HTERT RPE-1 (cell line): ENCODE measurements around the gene ATP5PB.

Experiments used
- in situ Hi-C: fragments of 300-500 bp; cut with MboI; formaldehyde crosslinking; loops from 4 replicates; pipeline ENCODE4 v1.14.3; 2020; ENCODE audit warnings: low sequenced_read_pairs

The ATP5PB gene, protein sequence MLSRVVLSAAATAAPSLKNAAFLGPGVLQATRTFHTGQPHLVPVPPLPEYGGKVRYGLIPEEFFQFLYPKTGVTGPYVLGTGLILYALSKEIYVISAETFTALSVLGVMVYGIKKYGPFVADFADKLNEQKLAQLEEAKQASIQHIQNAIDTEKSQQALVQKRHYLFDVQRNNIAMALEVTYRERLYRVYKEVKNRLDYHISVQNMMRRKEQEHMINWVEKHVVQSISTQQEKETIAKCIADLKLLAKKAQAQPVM

DNA sequence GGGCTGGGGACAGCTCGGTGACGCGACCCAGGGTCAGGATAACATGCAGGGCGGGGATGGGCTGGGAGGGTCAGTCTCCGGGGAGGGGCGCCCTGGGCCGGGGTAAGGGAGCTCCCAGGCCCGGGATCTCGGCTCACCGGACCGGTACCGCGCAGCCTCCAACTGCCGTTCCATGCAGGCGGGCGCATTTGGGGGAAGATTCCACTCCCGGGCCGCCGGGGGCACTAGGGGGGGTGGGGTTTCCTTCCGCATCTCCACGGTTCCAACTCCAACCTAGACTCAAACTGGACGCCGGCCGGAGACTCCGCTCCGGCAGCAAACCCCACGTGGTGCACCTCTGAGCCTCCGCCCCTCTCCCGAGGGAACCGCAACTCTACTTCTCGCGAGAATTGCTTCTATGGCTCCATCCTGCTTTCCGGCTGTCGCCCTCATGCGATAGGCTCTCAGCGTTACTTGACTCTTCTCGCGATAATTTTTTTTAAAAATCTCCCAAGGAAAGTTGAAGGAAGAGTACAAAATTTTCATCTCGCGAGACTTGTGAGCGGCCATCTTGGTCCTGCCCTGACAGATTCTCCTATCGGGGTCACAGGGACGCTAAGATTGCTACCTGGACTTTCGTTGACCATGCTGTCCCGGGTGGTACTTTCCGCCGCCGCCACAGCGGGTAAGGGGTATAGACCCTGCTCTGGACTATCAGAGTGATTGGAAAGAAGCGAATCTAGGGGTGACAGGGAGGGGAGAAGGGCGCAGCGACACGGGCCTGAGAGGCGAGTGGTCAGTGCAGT lies at the start of gene ATP5PB, which contains the start of gene WDR77:
Gene ATP5PB (plus strand): TSS at position 547 of the 785 bp plus-strand sequence. CDS start 78 bp downstream, at position 625.
Gene WDR77 (minus strand): TSS at position 339 of the 785 bp plus-strand sequence. CDS start 87 bp downstream, at position 252.
- in situ Hi-C loops = no loop called here

DNA sequence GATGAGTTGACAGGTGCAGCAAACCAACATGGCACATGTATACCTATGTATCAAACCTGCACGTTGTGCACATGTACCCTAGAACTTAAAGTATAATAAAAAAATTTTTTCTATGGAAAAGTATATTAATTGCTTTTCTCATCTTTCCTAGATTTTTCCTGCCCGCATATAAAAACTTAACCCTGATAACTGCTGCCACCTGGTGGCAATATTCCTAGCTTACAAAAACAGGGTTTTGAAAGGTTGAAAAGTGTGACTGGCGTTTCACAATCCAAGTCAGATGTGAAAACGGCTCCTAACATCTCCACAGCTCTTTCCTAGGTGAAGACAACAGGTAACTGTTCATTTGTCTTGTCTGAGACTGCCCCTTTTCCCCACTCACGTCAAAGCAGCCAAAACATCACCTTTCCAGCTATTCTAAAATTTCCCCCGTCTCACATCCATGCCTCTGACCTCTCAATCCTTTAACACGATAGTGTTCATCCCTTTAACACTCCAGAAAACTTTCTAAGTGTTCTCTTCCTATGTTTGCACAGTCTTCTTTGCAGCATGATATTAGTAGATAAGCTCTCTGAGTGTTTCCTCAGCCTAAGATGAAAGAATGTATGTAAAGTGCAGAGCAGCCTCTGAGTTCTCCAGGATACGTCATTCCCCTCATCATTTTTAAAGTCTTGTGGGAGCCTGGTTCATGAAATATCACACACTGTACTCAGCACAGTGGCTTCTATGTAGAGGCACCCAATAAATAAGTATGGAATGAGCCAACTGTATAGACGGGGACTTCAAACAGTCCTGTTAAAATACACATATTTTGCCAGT lies 49.3 kb upstream of the ATP5PB start:
- in situ Hi-C loops = no loop called here

DNA sequence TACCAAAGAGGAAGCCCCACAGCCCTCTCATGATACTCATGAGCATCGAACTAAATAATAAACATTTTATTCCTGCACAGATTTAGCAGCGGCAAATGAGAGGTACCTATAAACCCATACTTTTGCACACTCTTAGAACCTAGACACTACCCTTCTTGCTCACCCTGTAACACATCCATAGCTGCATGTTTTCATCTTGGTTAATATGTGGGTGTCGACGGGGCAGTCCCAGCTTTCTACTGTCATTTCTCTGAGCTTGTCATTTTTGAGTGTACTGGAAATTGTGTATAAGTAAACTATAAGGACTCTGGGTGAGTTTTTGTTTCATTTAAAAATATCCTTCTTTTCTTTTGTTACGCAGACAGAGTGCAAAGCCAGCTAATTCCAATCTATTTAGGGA lies 47.2 kb upstream of the ATP5PB start:
- in situ Hi-C loops = no loop called here

DNA sequence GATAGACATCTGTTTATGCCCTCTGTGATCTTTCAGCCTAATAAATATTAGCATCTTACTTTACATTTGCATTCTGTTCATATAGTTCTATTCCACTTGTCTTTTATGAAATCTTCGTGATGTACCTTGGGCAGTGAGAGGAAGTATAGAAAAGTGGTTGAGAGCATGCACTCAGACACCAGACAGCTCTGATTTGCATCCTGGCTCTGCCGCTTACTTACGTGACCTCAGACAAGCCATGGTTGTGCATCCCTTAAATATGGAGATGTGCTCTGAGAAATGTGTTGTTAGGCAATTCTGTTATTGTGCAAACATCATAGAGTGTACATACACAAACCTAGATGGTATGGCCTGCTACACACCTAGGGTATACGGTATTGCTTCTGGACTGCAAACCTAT lies 44.7 kb upstream of the ATP5PB start:
- in situ Hi-C loops = no loop called here

DNA sequence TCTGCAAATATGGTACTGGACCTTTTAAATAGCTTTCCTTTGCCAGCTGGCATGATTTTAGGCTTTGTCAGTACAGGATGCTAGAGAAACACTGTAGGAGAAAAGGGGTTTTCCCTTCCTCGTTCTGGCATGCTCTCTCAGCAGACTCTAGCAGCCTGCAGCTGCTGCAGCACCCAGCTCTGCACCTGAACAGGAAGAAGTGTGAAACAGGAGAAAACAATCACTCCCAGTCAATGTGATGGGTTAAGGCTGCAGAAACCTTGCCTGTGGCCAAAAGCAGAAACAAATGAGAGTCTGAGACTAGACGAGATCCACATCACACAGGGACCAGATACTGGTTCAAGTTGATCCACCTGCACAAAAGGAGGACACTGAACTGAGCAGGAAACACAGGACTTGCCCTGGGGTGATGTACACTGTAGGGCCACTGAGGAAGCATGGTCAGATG lies 42.9 kb upstream of the ATP5PB start:
- in situ Hi-C loops = no loop called here

DNA sequence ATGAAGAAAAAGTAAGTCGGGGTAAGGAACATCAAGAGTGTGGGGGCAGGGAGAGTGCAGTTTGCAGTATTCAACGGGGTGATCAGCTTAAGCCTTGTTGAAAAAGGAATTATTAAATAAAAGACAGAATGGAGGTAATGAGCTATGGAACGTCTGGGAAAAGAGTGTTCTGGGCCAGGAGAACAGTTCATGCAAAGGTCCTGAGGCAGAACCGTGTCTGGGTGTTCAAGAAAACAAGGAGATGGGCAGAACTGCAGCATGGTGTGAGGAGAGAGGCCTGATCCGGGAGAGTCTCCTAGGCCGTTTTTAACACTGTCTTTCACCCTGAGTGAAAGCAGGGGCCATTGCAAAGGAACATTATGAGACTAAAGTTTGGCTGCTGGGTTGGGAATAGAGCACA lies 42.0 kb upstream of the ATP5PB start:
- in situ Hi-C loops = no loop called here

DNA sequence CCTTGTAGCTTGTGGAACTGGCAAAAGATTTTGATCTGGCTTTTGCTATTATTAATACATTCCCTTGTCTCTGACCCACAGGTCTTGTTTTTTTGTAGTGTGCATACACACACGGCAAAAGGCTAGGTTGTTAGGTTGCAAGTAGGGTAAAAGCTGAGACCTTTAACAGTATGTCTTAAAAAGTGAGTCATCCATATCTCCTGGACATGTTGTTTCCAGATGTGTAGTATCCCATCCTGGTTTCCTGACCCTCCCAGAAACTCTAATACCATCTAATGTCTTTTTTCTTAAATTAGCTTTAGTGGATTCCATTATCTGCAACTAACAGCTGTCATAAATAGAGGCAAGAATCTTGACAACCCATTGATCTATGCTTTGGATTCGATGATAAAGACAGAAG lies 36.4 kb upstream of the ATP5PB start:
- in situ Hi-C loops = no loop called here

DNA sequence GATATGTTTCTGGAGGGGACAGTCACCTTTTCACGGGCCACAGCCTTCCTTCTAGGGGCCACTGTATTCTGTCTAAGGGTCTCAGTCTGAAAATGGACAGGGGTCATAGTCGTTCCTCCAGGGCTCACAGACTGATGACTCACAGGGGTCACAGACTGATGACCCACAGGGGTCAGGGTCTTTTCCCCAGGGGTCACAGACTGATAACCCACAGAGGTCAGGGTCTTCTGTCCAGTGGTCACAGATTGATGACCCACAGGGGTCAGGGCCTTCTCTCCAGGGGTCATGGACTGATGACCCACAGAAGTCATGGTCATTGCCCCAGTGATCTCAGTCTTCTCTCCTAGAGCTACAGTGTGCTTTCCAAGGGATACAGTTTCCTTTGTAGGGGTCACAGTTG lies 34.5 kb upstream of the ATP5PB start:
- in situ Hi-C loops = no loop called here

DNA sequence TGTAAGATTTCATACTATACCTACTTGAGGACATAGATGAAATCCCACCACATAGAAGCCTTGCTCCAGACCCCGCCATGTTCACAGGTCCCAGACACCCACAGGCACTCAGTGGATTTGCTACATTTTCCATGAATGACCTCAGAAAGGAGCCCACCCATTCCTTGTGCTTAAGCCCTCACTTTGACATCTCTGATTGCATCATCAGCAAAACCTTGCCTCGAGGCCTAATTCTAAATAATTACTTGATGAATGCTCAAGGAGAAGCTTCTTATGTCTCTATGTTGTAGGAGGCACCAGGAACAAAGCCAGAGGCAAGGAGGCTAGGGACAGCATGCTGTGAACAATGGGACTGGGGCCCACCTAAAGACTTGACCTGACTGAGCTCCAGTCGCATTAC lies 33.8 kb upstream of the ATP5PB start:
- in situ Hi-C loops = no loop called here

DNA sequence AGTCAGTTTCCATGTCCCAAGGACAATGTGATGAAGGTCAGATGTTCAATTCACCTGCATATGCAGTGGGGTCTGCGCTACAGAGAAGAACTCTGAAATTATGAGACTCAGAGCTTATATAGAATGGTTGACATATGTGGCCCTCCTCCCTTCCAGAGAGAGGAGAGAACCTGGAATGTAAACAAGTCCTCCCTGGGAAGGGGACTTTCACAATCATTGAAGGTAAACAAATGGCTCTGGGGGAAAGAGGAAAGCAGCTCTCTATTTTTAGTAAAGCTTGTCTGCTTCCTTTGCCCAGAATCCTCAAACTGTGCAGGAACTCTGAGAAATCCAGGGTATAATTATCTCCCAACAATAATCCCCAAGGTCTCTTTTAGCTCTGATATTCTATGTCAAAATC lies 31.5 kb upstream of the ATP5PB start:
- in situ Hi-C loops = no loop called here

DNA sequence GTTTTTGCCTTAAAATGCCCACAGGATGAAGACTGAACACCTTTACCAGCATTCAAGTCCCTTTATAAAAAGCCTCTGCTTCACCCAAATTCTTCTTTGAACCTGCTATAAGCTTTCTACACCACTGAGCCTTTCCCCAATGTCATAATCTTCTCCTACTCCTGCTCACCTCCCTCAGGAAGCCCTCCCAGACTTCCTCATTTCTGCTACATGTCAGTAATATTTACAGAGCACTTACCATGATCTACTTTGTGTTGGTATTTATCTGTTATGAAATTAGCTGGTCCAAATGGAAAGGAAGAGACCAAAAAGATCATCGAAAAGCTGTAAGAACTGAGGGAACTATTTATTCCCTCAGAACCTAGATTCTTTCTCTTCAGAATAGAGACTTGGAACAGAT lies 30.2 kb upstream of the ATP5PB start:
- in situ Hi-C loops = no loop called here

DNA sequence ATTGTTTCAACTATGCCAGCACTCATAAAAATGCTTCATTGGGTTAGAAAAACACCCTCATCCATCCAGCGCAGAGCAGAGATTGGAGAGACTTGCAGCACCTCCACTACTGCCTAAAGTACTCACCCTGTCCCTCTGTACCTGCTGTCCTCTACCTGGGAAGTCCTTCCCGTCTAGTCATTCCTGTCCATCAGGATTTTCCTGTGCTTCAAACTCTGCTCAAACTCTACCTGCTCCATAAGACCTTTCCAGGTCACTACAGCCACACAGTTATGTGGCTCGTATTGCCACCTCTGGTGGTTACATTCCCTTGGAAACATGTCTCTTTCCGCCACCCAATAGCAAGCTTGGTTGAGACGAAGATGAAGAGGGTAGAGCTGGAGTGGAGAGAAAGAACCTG lies 28.9 kb upstream of the ATP5PB start:
- in situ Hi-C loops = no loop called here

DNA sequence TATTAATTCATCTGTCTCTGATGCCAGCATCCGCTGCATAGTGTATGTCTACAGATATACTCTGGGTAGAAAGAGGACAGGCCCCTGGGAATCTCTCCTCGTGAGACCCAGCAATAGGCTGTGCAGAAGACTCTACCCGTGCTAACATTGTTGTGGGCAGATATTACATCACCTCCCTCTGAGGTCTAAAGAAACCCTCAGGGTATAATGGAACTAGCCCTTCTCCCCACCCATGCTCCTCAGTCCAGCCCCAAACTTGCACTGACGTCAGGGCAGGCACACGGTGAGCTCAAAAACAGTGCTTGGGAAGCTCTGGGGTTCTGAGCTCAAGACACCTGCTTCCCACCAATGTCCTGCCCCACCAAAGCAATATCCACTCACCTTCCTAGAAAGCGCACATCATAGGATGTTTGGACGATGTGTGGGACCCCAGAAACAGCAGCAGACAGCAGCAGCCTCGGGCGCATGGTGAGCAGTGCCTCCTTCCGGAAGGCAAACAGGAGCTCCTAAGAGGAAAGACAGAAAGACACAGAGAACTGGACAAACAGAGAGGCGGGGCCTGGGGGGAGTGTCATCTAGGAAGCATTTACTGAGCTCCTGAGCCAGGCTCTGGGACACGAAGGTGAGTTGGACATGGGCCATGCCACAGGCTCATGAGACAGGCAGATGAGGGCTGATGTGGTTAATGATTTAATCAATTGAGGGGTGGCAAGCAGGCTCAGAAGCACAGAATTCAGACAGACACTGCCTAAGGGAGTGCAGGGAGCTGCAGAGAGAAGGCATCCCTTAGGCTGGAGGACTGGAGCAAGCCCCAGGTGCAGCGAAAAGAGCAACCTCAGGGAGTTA lies 26.5 kb upstream of the ATP5PB start:
- in situ Hi-C loops = no loop called here

DNA sequence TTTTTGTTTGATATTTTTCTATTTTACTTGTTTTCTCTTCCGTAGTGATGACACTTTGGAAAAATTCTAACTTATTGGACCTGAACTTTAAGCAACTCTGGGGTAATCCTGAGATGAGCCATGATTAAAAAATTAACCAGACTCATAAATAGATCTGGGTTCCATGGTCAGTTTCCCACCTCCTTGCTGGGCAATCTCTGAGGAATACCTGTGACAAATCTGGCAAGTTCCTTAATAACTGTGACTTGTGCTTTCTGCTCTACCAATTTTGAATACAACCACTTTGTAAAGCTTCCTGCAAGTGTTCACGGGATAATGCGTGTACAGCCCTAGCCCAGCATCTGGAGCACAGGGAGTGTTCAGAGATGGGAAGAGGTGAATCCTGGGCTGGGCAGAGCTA lies 25.0 kb upstream of the ATP5PB start:
- in situ Hi-C loops = no loop called here

DNA sequence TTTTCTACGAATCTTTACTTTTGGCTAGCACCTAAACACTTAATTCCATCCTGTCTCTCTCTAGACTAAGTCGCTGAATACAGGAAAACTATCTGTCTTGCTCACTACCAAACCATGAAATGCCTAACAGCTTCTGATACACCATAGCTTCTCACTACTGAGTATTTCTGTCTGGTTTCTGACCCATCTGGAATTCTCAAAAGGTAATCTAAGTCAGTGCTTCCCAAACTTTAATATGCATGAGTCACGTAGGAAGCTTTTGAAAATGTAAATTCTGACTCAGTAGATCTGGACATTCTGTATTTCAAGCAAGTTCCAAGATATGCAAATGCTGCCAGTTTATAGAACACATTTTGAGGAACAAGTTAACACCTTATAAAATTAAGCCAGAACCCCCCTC lies 12.5 kb upstream of the ATP5PB start:
- in situ Hi-C loops = no loop called here

DNA sequence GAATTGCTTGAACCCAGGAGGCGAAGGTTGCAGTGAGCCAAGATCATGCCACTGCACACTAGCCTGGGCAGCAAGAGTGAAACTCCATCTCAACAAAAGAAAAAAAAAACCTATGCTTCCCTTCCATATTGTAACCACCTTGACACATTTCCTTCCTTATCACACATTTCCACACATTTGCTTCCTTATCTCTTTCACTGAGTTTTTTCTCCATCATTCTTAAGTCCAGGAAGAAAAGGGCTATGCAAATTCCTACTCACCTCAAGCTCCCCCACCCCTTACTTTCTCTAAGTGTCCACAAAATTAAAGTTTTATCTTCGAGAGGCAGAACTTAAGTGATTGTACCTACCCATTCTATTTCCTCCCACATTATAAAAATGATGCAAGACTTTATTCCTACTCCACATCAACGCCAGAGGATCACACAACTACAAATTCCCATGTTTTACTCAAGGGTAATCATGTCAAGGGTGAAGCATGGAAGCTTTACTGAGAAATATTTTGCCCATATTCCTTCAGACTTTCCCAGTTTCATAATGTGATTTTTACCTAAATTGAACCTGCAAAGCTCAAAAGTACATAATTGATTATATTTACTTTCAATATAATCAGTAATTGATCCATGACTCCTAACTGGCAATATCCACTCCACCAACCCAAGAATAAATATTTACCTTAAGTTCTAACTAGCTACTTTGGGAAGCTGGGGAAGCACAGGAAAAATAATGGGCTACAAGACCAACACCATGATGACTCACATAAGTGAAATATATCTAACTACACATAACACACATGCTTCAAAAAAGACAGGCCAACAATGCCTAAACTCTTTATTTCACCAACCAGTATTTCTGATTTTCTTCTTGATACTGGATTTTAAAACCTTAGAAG lies 9.6 kb upstream of the ATP5PB start:
- in situ Hi-C loops = no loop called here

DNA sequence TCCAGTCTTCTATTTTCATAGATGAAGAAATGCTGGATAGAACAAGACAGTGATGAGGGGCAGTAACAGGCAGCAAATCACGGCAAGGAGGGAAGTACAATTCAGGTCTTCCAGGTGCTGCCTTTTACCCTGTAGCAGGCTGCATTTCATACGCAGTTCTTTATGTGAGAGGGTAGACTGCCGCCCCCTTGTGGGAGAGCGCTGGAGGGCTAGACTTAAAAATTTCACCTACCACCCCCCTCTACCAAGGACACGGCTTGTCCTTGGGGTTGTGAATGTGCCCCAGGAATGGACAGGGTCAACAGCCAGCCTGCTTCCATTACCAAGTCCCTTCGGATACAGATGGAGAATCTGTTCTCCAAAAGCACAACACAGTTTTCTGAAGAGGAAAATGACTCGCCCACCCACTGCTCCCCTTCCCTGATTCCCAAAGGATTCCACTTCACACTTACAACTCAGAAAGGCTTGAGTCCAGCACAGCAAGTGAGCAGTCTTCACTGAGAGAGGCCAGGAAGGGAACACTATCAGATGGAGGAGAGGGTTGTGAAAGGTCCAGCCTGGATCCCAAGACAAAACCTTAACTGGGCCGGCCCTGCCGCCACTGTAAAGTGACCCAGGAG lies 7.6 kb upstream of the ATP5PB start:
- in situ Hi-C loops = no loop called here

DNA sequence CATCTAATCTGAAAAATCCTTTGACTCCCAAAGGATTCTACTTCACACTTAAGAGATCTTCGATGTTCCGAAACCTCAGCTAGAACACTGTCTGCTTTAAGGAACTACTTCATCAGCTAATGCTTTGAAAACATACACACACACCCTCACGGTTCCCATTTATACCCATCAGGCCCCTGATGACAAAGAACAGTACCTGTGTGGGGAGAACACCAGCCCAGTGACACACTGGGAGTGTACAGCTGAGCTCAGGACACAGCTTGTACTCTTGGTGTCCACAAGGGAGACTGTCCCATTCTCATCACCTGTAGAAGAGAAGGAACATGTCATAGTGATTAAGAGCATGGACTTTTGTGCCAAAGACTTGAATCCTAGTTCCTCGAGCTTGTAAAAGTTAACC lies 6.8 kb upstream of the ATP5PB start:
- in situ Hi-C loops = no loop called here

DNA sequence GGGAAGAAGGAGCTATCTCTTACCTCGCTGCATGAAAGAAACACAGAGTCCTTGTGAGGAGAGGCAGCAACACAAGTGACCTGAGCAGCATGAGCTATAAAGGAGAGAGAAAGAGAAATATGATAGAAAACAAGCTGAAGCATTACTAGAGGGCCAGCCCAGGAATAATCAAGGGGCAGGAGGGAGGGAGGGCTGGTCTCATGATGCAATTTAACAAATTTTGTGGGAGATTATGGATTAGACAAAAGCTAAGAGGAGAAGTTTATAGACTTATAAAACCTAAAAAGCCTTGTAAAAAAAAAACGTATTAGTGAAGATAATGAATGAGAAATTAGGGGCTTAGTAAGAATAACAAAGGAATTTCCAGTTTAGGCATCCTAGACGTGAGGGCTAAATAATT lies 5.2 kb upstream of the ATP5PB start:
- in situ Hi-C loops = no loop called here
